ENCODE results near the gene CGRRF1.

The CGRRF1 gene

DNA sequence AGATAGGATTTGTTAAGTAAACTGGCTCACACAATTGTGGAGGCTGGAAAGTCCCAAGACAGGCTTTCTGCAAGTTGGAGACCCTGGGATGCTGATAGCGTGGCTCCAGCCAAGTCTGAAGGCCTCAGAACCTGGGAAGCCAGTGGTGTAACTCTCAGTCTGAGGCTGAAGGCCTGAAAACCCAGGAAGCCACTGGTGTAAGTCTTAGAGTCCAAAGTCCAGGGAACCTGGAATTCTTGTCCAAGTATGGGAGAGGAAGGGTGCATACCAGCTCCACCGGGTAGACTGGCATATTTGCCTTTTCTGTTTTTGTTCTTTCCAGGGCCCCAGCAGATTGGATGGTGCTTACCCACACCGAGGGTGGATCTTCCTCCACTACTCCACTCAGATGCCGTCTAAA, 39.0 kb upstream of the CGRRF1 start:
- TF ChIP-seq ZNF76 (tag by site-specific recombination; IDR thresholded peaks at IDR 0.05; ENCODE audit: borderline replicate concordance, low read depth) (no peak), ZBTB8A (tag by site-specific recombination; IDR thresholded peaks at IDR 0.05) (no peak), ZBTB49 (tag by site-specific recombination; IDR thresholded peaks at IDR 0.05; ENCODE audit: low read depth) (no peak), REPIN1 (tag by site-specific recombination; IDR thresholded peaks at IDR 0.05; ENCODE audit: low read depth) (no peak), SCRT2 (tag by site-specific recombination; IDR thresholded peaks at IDR 0.05) (no peak), ZSCAN30 (tag by site-specific recombination; IDR thresholded peaks at IDR 0.05) (no peak), WT1 (tag by site-specific recombination; IDR thresholded peaks at IDR 0.05) (no peak), ZNF623 (tag by site-specific recombination; IDR thresholded peaks at IDR 0.05) (no peak), ZNF114 (tag by site-specific recombination; IDR thresholded peaks at IDR 0.05) (no peak), ZBTB1 (tag by site-specific recombination; IDR thresholded peaks at IDR 0.05) (no peak), ZNF600 (tag by site-specific recombination; IDR thresholded peaks at IDR 0.05) (no peak), ZNF704 (tag by site-specific recombination; IDR thresholded peaks at IDR 0.05) (no peak)
- TF ChIP-seq, protein P1, sequence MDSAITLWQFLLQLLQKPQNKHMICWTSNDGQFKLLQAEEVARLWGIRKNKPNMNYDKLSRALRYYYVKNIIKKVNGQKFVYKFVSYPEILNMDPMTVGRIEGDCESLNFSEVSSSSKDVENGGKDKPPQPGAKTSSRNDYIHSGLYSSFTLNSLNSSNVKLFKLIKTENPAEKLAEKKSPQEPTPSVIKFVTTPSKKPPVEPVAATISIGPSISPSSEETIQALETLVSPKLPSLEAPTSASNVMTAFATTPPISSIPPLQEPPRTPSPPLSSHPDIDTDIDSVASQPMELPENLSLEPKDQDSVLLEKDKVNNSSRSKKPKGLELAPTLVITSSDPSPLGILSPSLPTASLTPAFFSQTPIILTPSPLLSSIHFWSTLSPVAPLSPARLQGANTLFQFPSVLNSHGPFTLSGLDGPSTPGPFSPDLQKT (IDR thresholded peaks at IDR 0.05; ENCODE audit: borderline replicate concordance, low read depth, low read length): no peak
- TF ChIP-seq, protein P2, sequence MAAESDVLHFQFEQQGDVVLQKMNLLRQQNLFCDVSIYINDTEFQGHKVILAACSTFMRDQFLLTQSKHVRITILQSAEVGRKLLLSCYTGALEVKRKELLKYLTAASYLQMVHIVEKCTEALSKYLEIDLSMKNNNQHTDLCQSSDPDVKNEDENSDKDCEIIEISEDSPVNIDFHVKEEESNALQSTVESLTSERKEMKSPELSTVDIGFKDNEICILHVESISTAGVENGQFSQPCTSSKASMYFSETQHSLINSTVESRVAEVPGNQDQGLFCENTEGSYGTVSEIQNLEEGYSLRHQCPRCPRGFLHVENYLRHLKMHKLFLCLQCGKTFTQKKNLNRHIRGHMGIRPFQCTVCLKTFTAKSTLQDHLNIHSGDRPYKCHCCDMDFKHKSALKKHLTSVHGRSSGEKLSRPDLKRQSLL (tag by site-specific recombination; IDR thresholded peaks at IDR 0.05): no peak
- Histone ChIP-seq H3K36me3 (ENCODE audit: control insufficient read depth in 2 of 2, insufficient read depth in 1 of 2, low read length in 2 of 2) (no peaks in the 10 kb centered on the region), H3K27ac (ENCODE audit: extremely low read depth, low read depth, low read length) (no peak overlapping the region), H3K4me1 (ENCODE audit: control insufficient read depth, insufficient read depth, low read length) (peaks cover 18% of the 10 kb centered on the region), H3K9me3 (ENCODE audit: control insufficient read depth, insufficient read depth, low read depth, low read length) (no peaks in the 10 kb centered on the region), H3K4me3 (ENCODE audit: low read depth, low read length) (no peak overlapping the region)
- POLR2A ChIA-PET: no interaction called here
- CTCF ChIA-PET: interaction anchor here (0.6 kb wide), 1 partner anchor 497 kb away, joined by 4 read pairs; no protein-coding TSS in a partner anchor

- no peak overlapping the region for H3K4me3 ChIP-seq (ENCODE audit: low read depth, low read length)
- ChIA-PET CTCF (no interaction called here), POLR2A (no interaction called here)
- H3K9me3 ChIP-seq (ENCODE audit: control insufficient read depth, insufficient read depth, low read depth, low read length): no peaks in the 10 kb centered on the region
- peaks cover 18% of the 10 kb centered on the region for H3K4me1 ChIP-seq (ENCODE audit: control insufficient read depth, insufficient read depth, low read length)
- H3K27ac ChIP-seq (ENCODE audit: extremely low read depth, low read depth, low read length): no peak overlapping the region
- peaks cover 0 to 6% of the 10 kb centered on the region in 2 experiments; a peak in 1 of 3 replicates for H3K36me3 ChIP-seq (ENCODE audit: control insufficient read depth in 2 of 2, insufficient read depth in 1 of 2, low read length in 2 of 2)
- no peak for TF ChIP-seq ZNF660 (tag by site-specific recombination; IDR thresholded peaks at IDR 0.05)
- no peak for TF ChIP-seq MYNN (tag by site-specific recombination; IDR thresholded peaks at IDR 0.05; ENCODE audit: borderline replicate concordance)
- no peak for TF ChIP-seq GLI2 (tag by site-specific recombination; IDR thresholded peaks at IDR 0.05; ENCODE audit: borderline replicate concordance, low read depth)
- TF ChIP-seq ZXDB (tag by site-specific recombination; IDR thresholded peaks at IDR 0.05): no peak
- TF ChIP-seq MEIS1 (CRISPR knock-in tag; IDR thresholded peaks at IDR 0.05; ENCODE audit: borderline replicate concordance): no peak
- no peak for TF ChIP-seq ZSCAN16 (tag by site-specific recombination; IDR thresholded peaks at IDR 0.05)
- TF ChIP-seq IKZF3 (tag by site-specific recombination; IDR thresholded peaks at IDR 0.05): no peak
- no peak for TF ChIP-seq AEBP2 (tag by site-specific recombination; IDR thresholded peaks at IDR 0.05; ENCODE audit: borderline replicate concordance)
- no peak for TF ChIP-seq ZNF514 (tag by site-specific recombination; IDR thresholded peaks at IDR 0.05)
- no peak for TF ChIP-seq SP7 (tag by site-specific recombination; IDR thresholded peaks at IDR 0.05)
- TF ChIP-seq SETDB1 (IDR thresholded peaks at IDR 0.05; ENCODE audit: insufficient read length, low read length): no peak
- TF ChIP-seq YY1 (tag by site-specific recombination; IDR thresholded peaks at IDR 0.05): no peak
- no peak for TF ChIP-seq ZFP41 (tag by site-specific recombination; IDR thresholded peaks at IDR 0.05; ENCODE audit: borderline replicate concordance)
- TF ChIP-seq ZNF843 (tag by site-specific recombination; IDR thresholded peaks at IDR 0.05): no peak
- no peak for TF ChIP-seq ZNF311 (tag by site-specific recombination; IDR thresholded peaks at IDR 0.05; ENCODE audit: borderline replicate concordance)
- no peak for TF ChIP-seq SCRT1 (tag by site-specific recombination; IDR thresholded peaks at IDR 0.05; ENCODE audit: borderline replicate concordance)
- TF ChIP-seq ZNF354C (tag by site-specific recombination; IDR thresholded peaks at IDR 0.05; ENCODE audit: borderline replicate concordance, low read depth): no peak
Measured at GRCh38 chr14:54471641-54472040, 38.1 kb upstream of the CGRRF1 start.
